ENCODE measurements around the gene RCVRN.

- TF ChIP-seq POLR2A (IDR thresholded peaks at IDR 0.05; ENCODE audit: control extremely low read depth in 1 of 2, low read depth in 2 of 2, low read length in 2 of 2) (no peak), POLR2AphosphoS5 (IDR thresholded peaks at IDR 0.05; ENCODE audit: low read depth, low read length) (no peak), EGR1 (IDR thresholded peaks at IDR 0.05; ENCODE audit: borderline replicate concordance, low read depth, low read length) (no peak), MAFK (IDR thresholded peaks at IDR 0.05; ENCODE audit: low read depth, low read length) (no peak), TCF12 (IDR thresholded peaks at IDR 0.05; ENCODE audit: low read depth, low read length) (no peak), CTCF (IDR thresholded peaks at IDR 0.05; ENCODE audit: control extremely low read depth in 1 of 3, insufficient read depth in 1 of 3, low read depth in 1 of 3, low read length in 3 of 3) (no peak), USF2 (IDR thresholded peaks at IDR 0.05; ENCODE audit: low read length) (no peak), EZH2 (IDR thresholded peaks at IDR 0.05; ENCODE audit: low read depth, low read length, severe bottlenecking) (no peak), KDM5A (IDR thresholded peaks at IDR 0.05; ENCODE audit: low read length) (no peak), CBX8 (IDR thresholded peaks at IDR 0.05; ENCODE audit: borderline replicate concordance, low read depth, low read length) (no peak), GTF2F1 (IDR thresholded peaks at IDR 0.05; ENCODE audit: borderline replicate concordance, low read depth, low read length) (no peak), RBBP5 (IDR thresholded peaks at IDR 0.05; ENCODE audit: borderline replicate concordance, low read depth, low read length) (no peak)
Measured at GRCh38 chr17:9906616-9907015, 1.5 kb upstream of the RCVRN start.

Measured in H1 (cell line).